HG03432 (cell line): Measurements from ENCODE around the gene OR5T3.
"Not testable (repeated sequence)": the region's sequence is repeated elsewhere in the genome, so short reads cannot be mapped to it uniquely, and the experiment has no call there.

Experiments used
- ATAC-seq: cut with Tn5 transposase; IDR thresholded peaks from one replicate; pipeline ENCODE4 v1.9.1; 2021; ENCODE audit warnings: mild to moderate bottlenecking, moderate library complexity; ENCODE audit not compliant: unreplicated experiment

The OR5T3 gene

GRCh38 chr11:56251954-56252353 is at the start of gene OR5T3:
OR5T3 (plus strand) TSS chr11:56252254; CDS start chr11:56252254, 0 bp downstream.
- ATAC-seq = no peak

GRCh38 chr11:56207790-56208189 is 44.3 kb upstream of the OR5T3 start:
- ATAC-seq = no peak

- no peak for ATAC-seq
Measured at GRCh38 chr11:56214537-56214936, 37.5 kb upstream of the OR5T3 start.

GRCh38 chr11:56219735-56220134 is 32.3 kb upstream of the OR5T3 start:
- not testable (repeated sequence) for ATAC-seq

DNA sequence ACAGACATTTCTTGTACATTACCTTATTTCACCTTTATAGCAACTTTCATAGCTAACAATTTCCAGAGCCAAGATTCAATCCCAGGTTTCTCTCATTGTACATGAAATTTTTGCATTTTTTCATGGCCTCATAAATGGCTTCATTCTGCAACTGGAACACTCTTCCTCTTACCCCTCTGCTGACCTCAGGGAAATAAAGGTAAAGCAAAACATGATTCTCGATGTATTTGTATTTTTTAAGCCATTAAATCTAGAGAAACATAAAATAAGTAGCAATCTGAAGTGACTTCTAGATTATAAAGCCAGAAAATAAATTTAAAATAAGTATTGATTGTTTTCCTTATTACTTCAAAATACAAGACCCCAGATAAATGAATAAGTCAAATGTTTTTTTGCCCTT is 17.9 kb upstream of the OR5T3 start, which contains the start of gene OR5T2:
Gene OR5T2, minus strand, starts transcription at position 101 of the 400 bp plus-strand sequence. CDS start 1,193 bp downstream, outside the sequence.
- no peak for ATAC-seq

DNA sequence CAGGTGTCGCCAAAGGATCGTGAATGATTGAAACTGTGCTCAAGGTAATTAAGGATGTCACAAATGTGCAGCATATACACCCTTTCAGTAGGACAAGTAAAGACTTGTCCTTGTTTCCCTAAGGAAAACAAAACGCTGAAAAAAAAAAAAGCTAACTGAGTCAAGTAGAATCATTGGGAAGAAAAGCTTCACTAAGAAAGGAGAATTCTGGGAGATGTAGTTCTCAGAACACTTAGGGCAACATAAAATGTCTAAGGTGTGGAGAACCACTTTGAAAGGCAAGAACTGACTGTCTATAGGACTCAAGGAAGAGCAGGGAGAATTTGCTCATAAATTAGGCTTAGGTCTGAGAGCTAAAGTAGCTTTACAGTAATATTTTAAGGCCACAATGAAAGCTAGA is 19.0 kb downstream of the OR5T3 start:
- ATAC-seq = no peak

GRCh38 chr11:56273854-56274253 is 21.8 kb downstream of the OR5T3 start, which contains the start of gene OR5T1:
OR5T1 (plus strand) TSS chr11:56274154; CDS start chr11:56275639, 1,485 bp downstream.
- ATAC-seq = no peak

DNA sequence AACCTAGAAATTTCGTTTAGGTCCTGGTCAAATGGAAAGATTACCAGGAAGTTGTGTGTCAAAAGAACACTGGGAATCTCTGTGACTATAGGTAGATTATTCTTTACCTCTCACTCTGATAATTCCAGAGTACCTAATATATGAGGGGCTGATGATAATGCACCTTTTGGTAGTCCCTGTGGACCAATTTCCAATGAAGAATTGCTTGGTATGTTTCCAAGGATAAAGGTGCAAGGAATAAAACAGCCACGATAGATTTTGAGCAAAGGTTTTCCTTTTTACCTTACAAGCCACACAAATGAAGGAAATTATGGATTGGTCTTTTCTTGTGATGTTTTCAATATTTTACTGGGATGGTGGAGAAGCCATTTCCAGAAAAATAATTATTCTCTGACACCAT is 40.1 kb downstream of the OR5T3 start, which contains the start of gene OR8H1:
Gene OR8H1, minus strand, starts transcription at position 101 of the 400 bp plus-strand sequence. CDS start 1,192 bp downstream, outside the sequence.
- no peak for ATAC-seq

DNA sequence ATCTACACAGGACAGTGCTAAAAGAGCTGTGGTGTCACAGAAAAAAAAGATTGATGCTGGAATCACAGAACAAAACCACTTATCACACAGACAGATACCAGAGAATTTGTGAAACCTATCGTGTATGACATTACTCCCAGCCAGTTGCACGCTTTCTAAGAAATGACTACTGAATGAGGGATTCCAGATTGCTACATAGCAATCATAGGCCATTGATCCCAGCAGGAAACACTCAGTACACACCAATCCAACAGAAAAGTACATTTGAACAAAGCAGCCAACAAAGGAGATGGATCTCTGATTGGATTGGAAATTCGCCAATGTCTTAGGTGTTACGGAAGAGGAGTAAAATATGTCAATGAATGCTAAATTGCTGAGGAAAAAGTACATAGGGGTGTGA is 44.8 kb downstream of the OR5T3 start:
- no peak for ATAC-seq
